ENCODE measurements around the gene DENND1B. TPM values are rescaled to one million over a fixed set of nuclear protein-coding genes. Genes with fewer than 3 reads are reported as not detected.

The DENND1B gene
- polyA plus RNA-seq, 1 donor (not counting 4 experiments of a cell fraction or from before 2014, with no cell fraction given): 7.6 TPM

GRCh38 chr1:197595304-197595904 is 179.9 kb downstream of the DENND1B start:
- Histone ChIP-seq H3K9me1 (ENCODE audit: control insufficient read depth, extremely low read depth, insufficient read depth, low read length) (no peaks in the 10 kb centered on the region), H3K9ac (ENCODE audit: control insufficient read depth, extremely low read depth, insufficient read depth, low read length) (no peak overlapping the region), H3K27me3 (ENCODE audit: control insufficient read depth, extremely low read depth, insufficient read depth, low read length) (no peaks in the 10 kb centered on the region), H2AFZ (ENCODE audit: control insufficient read depth, low read length) (no peak overlapping the region), H3K27ac (ENCODE audit: control insufficient read depth, insufficient read depth, low read length) (no peak overlapping the region), H3K4me2 (ENCODE audit: control insufficient read depth, extremely low read depth, insufficient read depth, low read depth, low read length) (no peak overlapping the region), H3K4me3 (ENCODE audit: control insufficient read depth in 2 of 3, extremely low read depth in 1 of 3, insufficient read depth in 2 of 3, low read depth in 1 of 3, low read length in 3 of 3) (no peak overlapping the region), H3K79me2 (ENCODE audit: control insufficient read depth, insufficient read depth, low read length) (no peaks in the 10 kb centered on the region), H3K9me3 (ENCODE audit: control insufficient read depth, low read depth, low read length) (no peaks in the 10 kb centered on the region), H3K4me1 (ENCODE audit: control insufficient read depth, extremely low read depth, insufficient read depth, low read length) (no peaks in the 10 kb centered on the region), H3K36me3 (ENCODE audit: control insufficient read depth in 2 of 2, extremely low read depth in 1 of 2, insufficient read depth in 2 of 2, low read length in 2 of 2) (no peaks in the 10 kb centered on the region), H4K20me1 (ENCODE audit: control insufficient read depth, extremely low read depth, insufficient read depth, low read length) (no peaks in the 10 kb centered on the region)
- dilution Hi-C loops (cut with MboI; ENCODE audit: extremely low pct_ligation_motif_present, low sequenced_read_pairs): no loop called here
- FAIRE-seq: no peak
- TF ChIP-seq CTCF (optimal IDR thresholded peaks at IDR 0.05 in 1 of 3, IDR thresholded peaks at IDR 0.05 in 1 of 3, conservative IDR thresholded peaks at IDR 0.05 in 1 of 3; ENCODE audit: extremely low read depth in 1 of 3, insufficient read depth in 2 of 3, low read length in 3 of 3) (no peak), EZH2 (IDR thresholded peaks at IDR 0.05; ENCODE audit: low read length) (no peak)
- DNase-seq (ENCODE audit: low read depth, low spot score): no peak

- H3K9me3 ChIP-seq (ENCODE audit: control insufficient read depth, low read depth, low read length): no peaks in the 10 kb centered on the region
- H2AFZ ChIP-seq (ENCODE audit: control insufficient read depth, low read length): no peak overlapping the region
- no peaks in the 10 kb centered on the region for H3K79me2 ChIP-seq (ENCODE audit: control insufficient read depth, insufficient read depth, low read length)
- H3K27ac ChIP-seq (ENCODE audit: control insufficient read depth, insufficient read depth, low read length): no peak overlapping the region
- H3K4me1 ChIP-seq (ENCODE audit: control insufficient read depth, extremely low read depth, insufficient read depth, low read length): no peaks in the 10 kb centered on the region
- DNase-seq (ENCODE audit: low read depth, low spot score) (no peak), FAIRE-seq (no peak)
- H3K9me1 ChIP-seq (ENCODE audit: control insufficient read depth, extremely low read depth, insufficient read depth, low read length): no peaks in the 10 kb centered on the region
- H3K9ac ChIP-seq (ENCODE audit: control insufficient read depth, extremely low read depth, insufficient read depth, low read length): no peak overlapping the region
- dilution Hi-C loops (cut with MboI; ENCODE audit: extremely low pct_ligation_motif_present, low sequenced_read_pairs): no loop called here
- no peaks in the 10 kb centered on the region for H4K20me1 ChIP-seq (ENCODE audit: control insufficient read depth, extremely low read depth, insufficient read depth, low read length)
- no peaks in the 10 kb centered on the region for H3K27me3 ChIP-seq (ENCODE audit: control insufficient read depth, extremely low read depth, insufficient read depth, low read length)
- no peak overlapping the region for H3K4me3 ChIP-seq (ENCODE audit: control insufficient read depth in 2 of 3, extremely low read depth in 1 of 3, insufficient read depth in 2 of 3, low read depth in 1 of 3, low read length in 3 of 3)
- no peak for TF ChIP-seq EZH2 (IDR thresholded peaks at IDR 0.05; ENCODE audit: low read length)
- no peak for TF ChIP-seq CTCF (optimal IDR thresholded peaks at IDR 0.05 in 1 of 3, IDR thresholded peaks at IDR 0.05 in 1 of 3, conservative IDR thresholded peaks at IDR 0.05 in 1 of 3; ENCODE audit: extremely low read depth in 1 of 3, insufficient read depth in 2 of 3, low read length in 3 of 3)
- no peak overlapping the region for H3K4me2 ChIP-seq (ENCODE audit: control insufficient read depth, extremely low read depth, insufficient read depth, low read depth, low read length)
- H3K36me3 ChIP-seq (ENCODE audit: control insufficient read depth in 2 of 2, extremely low read depth in 1 of 2, insufficient read depth in 2 of 2, low read length in 2 of 2): peaks cover 0 to 3% of the 10 kb centered on the region in 2 experiments
These were observed 184.6 kb downstream of the DENND1B start for GRCh38 chr1:197590687-197591086.
